Measurements from ENCODE around the gene MKX. TPM values are rescaled to one million over a fixed set of nuclear protein-coding genes. Genes with fewer than 3 reads are reported as not detected.

The MKX gene
- total RNA-seq, 1 experiment from 2014 or later = 27.5 TPM

DNA sequence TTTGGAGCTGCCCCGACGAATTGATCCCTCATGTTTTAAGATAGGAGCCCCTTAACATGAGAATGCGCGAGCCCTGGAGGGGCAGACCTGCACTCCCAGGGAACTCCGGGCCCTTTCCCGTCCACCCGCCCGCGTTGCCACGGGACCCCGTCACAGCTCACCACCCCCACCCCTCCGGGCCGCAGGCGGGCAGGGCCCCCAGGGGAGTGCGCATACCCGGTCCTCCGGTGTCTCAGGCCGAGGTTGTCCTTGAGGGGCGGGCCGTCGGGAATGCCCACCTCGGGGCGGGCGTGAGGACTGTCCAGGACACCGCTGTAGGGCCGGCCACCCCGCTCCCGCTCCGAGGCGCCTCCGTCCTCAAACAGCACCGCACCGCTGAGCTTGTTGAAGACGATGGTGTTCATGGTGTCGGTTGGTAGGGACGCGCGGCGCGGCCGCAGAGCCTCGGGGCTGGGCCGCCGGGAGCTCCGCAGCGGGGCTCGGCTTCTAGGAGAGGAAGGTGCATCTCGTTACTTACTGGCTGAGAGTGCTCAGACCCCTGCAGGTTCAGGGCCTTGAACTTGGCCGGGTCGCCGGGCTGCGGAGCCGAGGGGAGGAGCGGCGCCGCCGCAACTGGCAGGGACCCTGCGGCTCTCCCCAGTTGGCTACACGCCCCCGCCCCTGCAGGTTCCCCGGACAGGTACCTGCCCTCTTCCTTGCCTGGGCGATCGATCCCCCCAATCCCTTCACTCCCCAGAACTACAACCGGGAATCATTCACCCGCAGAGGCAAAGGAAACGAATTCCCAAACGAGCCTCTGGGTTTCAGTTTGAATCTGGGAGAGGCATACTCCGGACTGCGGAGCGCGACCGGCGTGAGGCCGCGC lies 2.4 kb downstream of the MKX start (continued):
- no peak for TF ChIP-seq ELF1 (IDR thresholded peaks at IDR 0.05; ENCODE audit: borderline replicate concordance, low read depth)
- TF ChIP-seq EZH2phosphoT487 (IDR thresholded peaks at IDR 0.05; ENCODE audit: borderline replicate concordance) = no peak
- TF ChIP-seq JUND (IDR thresholded peaks at IDR 0.05) = no peak
- TF ChIP-seq, protein P1, sequence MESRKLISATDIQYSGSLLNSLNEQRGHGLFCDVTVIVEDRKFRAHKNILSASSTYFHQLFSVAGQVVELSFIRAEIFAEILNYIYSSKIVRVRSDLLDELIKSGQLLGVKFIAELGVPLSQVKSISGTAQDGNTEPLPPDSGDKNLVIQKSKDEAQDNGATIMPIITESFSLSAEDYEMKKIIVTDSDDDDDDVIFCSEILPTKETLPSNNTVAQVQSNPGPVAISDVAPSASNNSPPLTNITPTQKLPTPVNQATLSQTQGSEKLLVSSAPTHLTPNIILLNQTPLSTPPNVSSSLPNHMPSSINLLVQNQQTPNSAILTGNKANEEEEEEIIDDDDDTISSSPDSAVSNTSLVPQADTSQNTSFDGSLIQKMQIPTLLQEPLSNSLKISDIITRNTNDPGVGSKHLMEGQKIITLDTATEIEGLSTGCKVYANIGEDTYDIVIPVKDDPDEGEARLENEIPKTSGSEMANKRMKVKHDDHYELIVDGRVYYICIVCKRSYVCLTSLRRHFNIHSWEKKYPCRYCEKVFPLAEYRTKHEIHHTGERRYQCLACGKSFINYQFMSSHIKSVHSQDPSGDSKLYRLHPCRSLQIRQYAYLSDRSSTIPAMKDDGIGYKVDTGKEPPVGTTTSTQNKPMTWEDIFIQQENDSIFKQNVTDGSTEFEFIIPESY (IDR thresholded peaks at IDR 0.05; ENCODE audit: extremely low read depth, insufficient replicate concordance, low read length) = no peak

DNA sequence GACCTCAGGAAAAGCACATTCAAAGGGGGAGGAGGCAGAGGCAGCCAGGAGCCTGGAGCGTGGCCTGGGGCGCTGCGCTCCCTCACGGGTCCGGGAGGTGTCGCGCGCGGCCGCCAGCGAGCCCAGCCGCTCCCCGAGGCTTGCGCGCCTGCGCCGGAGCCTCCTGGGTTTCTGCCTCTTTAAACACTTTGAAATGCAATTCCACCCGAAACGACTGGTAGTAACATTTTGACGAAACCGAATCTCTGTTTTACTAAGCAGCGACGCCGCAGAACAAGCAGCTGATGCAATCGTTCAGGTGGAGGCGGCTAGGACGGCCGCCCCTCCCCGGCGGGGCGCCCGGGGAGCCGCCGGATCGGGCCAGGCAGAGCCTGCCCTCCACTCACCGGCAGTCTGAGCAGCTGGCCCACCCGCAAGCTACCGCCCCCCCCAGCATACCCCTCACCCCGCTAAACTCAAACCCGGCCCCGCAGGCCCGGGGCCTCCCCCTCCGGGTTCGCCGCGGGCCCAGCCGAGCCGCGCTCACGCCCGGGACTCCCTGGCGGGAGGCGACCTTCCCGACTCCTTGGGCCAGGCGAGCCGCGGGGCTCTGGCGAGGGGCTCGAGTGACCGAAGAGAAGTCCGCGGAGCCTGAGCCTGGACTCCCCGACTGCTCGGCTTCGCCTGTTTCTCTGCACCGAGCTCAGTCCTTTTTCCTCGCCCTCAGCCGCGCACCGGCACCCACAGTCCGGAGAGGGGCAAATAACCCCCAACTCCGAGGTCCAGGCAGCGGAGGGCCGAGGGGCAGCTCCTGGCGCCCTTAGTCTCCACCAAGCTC lies 3.2 kb downstream of the MKX start:
- Histone ChIP-seq H3K36me3 (ENCODE audit: control insufficient read depth in 1 of 2, insufficient read depth in 2 of 2, low read length in 2 of 2) (peaks cover 0 to 3% of the 10 kb centered on the region in 2 experiments; a peak in 1 of 4 replicates), H2AFZ (ENCODE audit: low read depth, low read length, poor library complexity, severe bottlenecking) (no peak overlapping the region), H3K9ac (ENCODE audit: low read length) (peak overlapping the region; percentile 65), H3K4me2 (ENCODE audit: low read length) (peak overlapping the region; percentile 81), H3K79me2 (ENCODE audit: insufficient read depth, low read length) (peaks cover 36% of the 10 kb centered on the region), H3K27ac (ENCODE audit: low read depth, low read length) (peak overlapping the region; percentile 97), H3K9me2 (ENCODE audit: insufficient read depth) (no peaks in the 10 kb centered on the region), H3K9me3 (ENCODE audit: control insufficient read depth in 1 of 2, insufficient read depth in 1 of 2, low read depth in 1 of 2, low read length in 2 of 2) (no peaks in the 10 kb centered on the region), H4K20me1 (ENCODE audit: insufficient read depth) (no peaks in the 10 kb centered on the region), H3K4me1 (ENCODE audit: control insufficient read depth in 1 of 2, insufficient read depth in 2 of 2, low read length in 2 of 2) (peaks cover 13 to 17% of the 10 kb centered on the region in 2 experiments; a peak in 3 of 4 replicates), H3K4me3 (replicated peaks in 1 of 2; ENCODE audit: low read depth in 1 of 2, low read length in 2 of 2) (peak overlapping the region; percentile 46 to 57), H3K27me3 (ENCODE audit: insufficient read depth, low read length) (no peaks in the 10 kb centered on the region)
- ChIA-PET POLR2A (interaction anchor here (1.0 to 1.3 kb wide), 3 partner anchors 238 to 499 kb away, joined by 3 to 4 read pairs (median 3); partner anchors contain the start of gene RAB18), CTCF (interaction anchor here (0.8 to 1.9 kb wide), 2 partner anchors 478 to 500 kb away, joined by 3 to 11 read pairs; no protein-coding TSS in a partner anchor), RAD21 (ENCODE audit: low non-redundant PET in 1 of 2, low total read pairs in 2 of 2, uncharacterized antibody in 2 of 2, unreplicated experiment in 2 of 2) (interaction anchor here in 1 of 2 experiments (0.7 kb wide), 1 partner anchor 62 kb away, joined by 3 read pairs; no protein-coding TSS in a partner anchor)
- BruUV-seq (replicated peaks) = TSS peak; percentile 42
- intact Hi-C loops (cut with micrococcal nuclease) = loop anchor here (2.0 to 5.0 kb wide), 3 partner anchors 435 to 640 kb away; no protein-coding TSS in a partner anchor
- peak; percentile 78 for ATAC-seq
- DNase-seq (ENCODE audit: low read depth, low spot score) = peak; percentile 67
- TF ChIP-seq JUND (IDR thresholded peaks at IDR 0.05) (no peak), EGR1 (IDR thresholded peaks at IDR 0.05; ENCODE audit: low read depth) (no peak), CBX3 (IDR thresholded peaks at IDR 0.05; ENCODE audit: low read depth) (no peak), SIN3A (IDR thresholded peaks at IDR 0.05; ENCODE audit: low read depth) (no peak; the same call in 1 of the 2 replicates), POLR2AphosphoS5 (IDR thresholded peaks at IDR 0.05; ENCODE audit: low read depth, low read length) (peak; percentile 70), CEBPB (IDR thresholded peaks at IDR 0.05; ENCODE audit: low read depth) (no peak; the same call in 1 of the 2 replicates), ZFX (IDR thresholded peaks at IDR 0.05) (0 out of 2 replicates have a peak, but pooled peaks have one; percentile 29), POLR2A (IDR thresholded peaks at IDR 0.05; ENCODE audit: borderline replicate concordance, extremely low read depth, insufficient read depth, insufficient read length) (no peak)
- TF ChIP-seq, protein P2, sequence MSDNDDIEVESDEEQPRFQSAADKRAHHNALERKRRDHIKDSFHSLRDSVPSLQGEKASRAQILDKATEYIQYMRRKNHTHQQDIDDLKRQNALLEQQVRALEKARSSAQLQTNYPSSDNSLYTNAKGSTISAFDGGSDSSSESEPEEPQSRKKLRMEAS (IDR thresholded peaks at IDR 0.05) = no peak
- TF ChIP-seq, protein P1 (IDR thresholded peaks at IDR 0.05; ENCODE audit: extremely low read depth, insufficient replicate concordance, low read length) = no peak
- TF ChIP-seq, protein P3, sequence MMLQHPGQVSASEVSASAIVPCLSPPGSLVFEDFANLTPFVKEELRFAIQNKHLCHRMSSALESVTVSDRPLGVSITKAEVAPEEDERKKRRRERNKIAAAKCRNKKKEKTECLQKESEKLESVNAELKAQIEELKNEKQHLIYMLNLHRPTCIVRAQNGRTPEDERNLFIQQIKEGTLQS (IDR thresholded peaks at IDR 0.05) = no peak
- TF ChIP-seq, protein P4, sequence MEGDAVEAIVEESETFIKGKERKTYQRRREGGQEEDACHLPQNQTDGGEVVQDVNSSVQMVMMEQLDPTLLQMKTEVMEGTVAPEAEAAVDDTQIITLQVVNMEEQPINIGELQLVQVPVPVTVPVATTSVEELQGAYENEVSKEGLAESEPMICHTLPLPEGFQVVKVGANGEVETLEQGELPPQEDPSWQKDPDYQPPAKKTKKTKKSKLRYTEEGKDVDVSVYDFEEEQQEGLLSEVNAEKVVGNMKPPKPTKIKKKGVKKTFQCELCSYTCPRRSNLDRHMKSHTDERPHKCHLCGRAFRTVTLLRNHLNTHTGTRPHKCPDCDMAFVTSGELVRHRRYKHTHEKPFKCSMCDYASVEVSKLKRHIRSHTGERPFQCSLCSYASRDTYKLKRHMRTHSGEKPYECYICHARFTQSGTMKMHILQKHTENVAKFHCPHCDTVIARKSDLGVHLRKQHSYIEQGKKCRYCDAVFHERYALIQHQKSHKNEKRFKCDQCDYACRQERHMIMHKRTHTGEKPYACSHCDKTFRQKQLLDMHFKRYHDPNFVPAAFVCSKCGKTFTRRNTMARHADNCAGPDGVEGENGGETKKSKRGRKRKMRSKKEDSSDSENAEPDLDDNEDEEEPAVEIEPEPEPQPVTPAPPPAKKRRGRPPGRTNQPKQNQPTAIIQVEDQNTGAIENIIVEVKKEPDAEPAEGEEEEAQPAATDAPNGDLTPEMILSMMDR (IDR thresholded peaks at IDR 0.05 in 2 of 3, conservative IDR thresholded peaks at IDR 0.05 in 1 of 3; ENCODE audit: borderline replicate concordance in 1 of 3, insufficient read depth in 1 of 3, low read depth in 2 of 3, low read length in 2 of 3) = peak; percentile 31 to 63 (median 59); a peak in 5 of 6 replicates
